Measurements from ENCODE around the gene MAGI2.
A peak's percentile ranks its signal among the peaks of the same experiment; 100 is the strongest.

The MAGI2 gene

GRCh38 chr7:78616539-78616938 is 836.9 kb downstream of the MAGI2 start:
- no peaks in the 10 kb centered on the region for H3K9me3 ChIP-seq (ENCODE audit: insufficient read depth, low read length, severe bottlenecking)
- no peak overlapping the region for H3K4me2 ChIP-seq (ENCODE audit: insufficient read depth, low read length)
- DNase-seq (no peak), ATAC-seq (ENCODE audit: insufficient read depth, low read depth) (no peak)
- H3K9ac ChIP-seq (ENCODE audit: low read depth, low read length): no peak overlapping the region
- no peaks in the 10 kb centered on the region for H3K4me1 ChIP-seq (ENCODE audit: insufficient read depth, low read length)
- H3K27me3 ChIP-seq (ENCODE audit: insufficient read depth, low read length, poor library complexity): no peaks in the 10 kb centered on the region
- no peaks in the 10 kb centered on the region for H3K79me2 ChIP-seq (ENCODE audit: insufficient read depth, low read length)
- TF ChIP-seq EZH2 (IDR thresholded peaks at IDR 0.05; ENCODE audit: borderline replicate concordance, low read depth, low read length, severe bottlenecking) (no peak), CTCF (IDR thresholded peaks at IDR 0.05; ENCODE audit: borderline replicate concordance, extremely low read depth, low read length, poor library complexity, severe bottlenecking) (no peak)
- H4K20me1 ChIP-seq (ENCODE audit: insufficient read depth, low read length): no peaks in the 10 kb centered on the region
- no peak overlapping the region for H3K4me3 ChIP-seq (ENCODE audit: low read depth in 1 of 2, low read length in 2 of 2)
- H2AFZ ChIP-seq (ENCODE audit: low read depth, low read length): no peak overlapping the region
- H3K36me3 ChIP-seq (ENCODE audit: insufficient read depth, low read length): no peaks in the 10 kb centered on the region
- H3K27ac ChIP-seq (ENCODE audit: low read length): no peak overlapping the region

GRCh38 chr7:78609281-78609680 is 844.2 kb downstream of the MAGI2 start:
- DNase-seq (no peak), ATAC-seq (ENCODE audit: insufficient read depth, low read depth) (no peak)
- TF ChIP-seq CTCF (IDR thresholded peaks at IDR 0.05; ENCODE audit: borderline replicate concordance, extremely low read depth, low read length, poor library complexity, severe bottlenecking) (no peak), EZH2 (IDR thresholded peaks at IDR 0.05; ENCODE audit: borderline replicate concordance, low read depth, low read length, severe bottlenecking) (no peak)
- H3K4me1 ChIP-seq (ENCODE audit: insufficient read depth, low read length): no peaks in the 10 kb centered on the region
- no peaks in the 10 kb centered on the region for H3K79me2 ChIP-seq (ENCODE audit: insufficient read depth, low read length)
- H3K36me3 ChIP-seq (ENCODE audit: insufficient read depth, low read length): no peaks in the 10 kb centered on the region
- H2AFZ ChIP-seq (ENCODE audit: low read depth, low read length): no peak overlapping the region
- H3K27me3 ChIP-seq (ENCODE audit: insufficient read depth, low read length, poor library complexity): no peaks in the 10 kb centered on the region
- H4K20me1 ChIP-seq (ENCODE audit: insufficient read depth, low read length): no peaks in the 10 kb centered on the region
- H3K4me3 ChIP-seq (ENCODE audit: low read depth in 1 of 2, low read length in 2 of 2): no peak overlapping the region
- H3K9ac ChIP-seq (ENCODE audit: low read depth, low read length): no peak overlapping the region
- H3K27ac ChIP-seq (ENCODE audit: low read length): no peak overlapping the region
- no peak overlapping the region for H3K4me2 ChIP-seq (ENCODE audit: insufficient read depth, low read length)
- no peaks in the 10 kb centered on the region for H3K9me3 ChIP-seq (ENCODE audit: insufficient read depth, low read length, severe bottlenecking)

GRCh38 chr7:78607099-78607498 is 846.4 kb downstream of the MAGI2 start:
- Histone ChIP-seq H3K79me2 (ENCODE audit: insufficient read depth, low read length) (no peaks in the 10 kb centered on the region), H3K4me2 (ENCODE audit: insufficient read depth, low read length) (no peak overlapping the region), H3K4me1 (ENCODE audit: insufficient read depth, low read length) (no peaks in the 10 kb centered on the region), H3K36me3 (ENCODE audit: insufficient read depth, low read length) (no peaks in the 10 kb centered on the region), H2AFZ (ENCODE audit: low read depth, low read length) (no peak overlapping the region), H4K20me1 (ENCODE audit: insufficient read depth, low read length) (no peaks in the 10 kb centered on the region), H3K27me3 (ENCODE audit: insufficient read depth, low read length, poor library complexity) (no peaks in the 10 kb centered on the region), H3K9ac (ENCODE audit: low read depth, low read length) (no peak overlapping the region), H3K27ac (ENCODE audit: low read length) (no peak overlapping the region), H3K9me3 (ENCODE audit: insufficient read depth, low read length, severe bottlenecking) (no peaks in the 10 kb centered on the region), H3K4me3 (ENCODE audit: low read depth in 1 of 2, low read length in 2 of 2) (no peak overlapping the region)
- TF ChIP-seq EZH2 (IDR thresholded peaks at IDR 0.05; ENCODE audit: borderline replicate concordance, low read depth, low read length, severe bottlenecking) (no peak), CTCF (IDR thresholded peaks at IDR 0.05; ENCODE audit: borderline replicate concordance, extremely low read depth, low read length, poor library complexity, severe bottlenecking) (peak; percentile 26)
- ATAC-seq (ENCODE audit: insufficient read depth, low read depth) (no peak), DNase-seq (no peak)

- no peak for DNase-seq
- Histone ChIP-seq H2AFZ (ENCODE audit: low read depth, low read length) (no peak overlapping the region), H3K27ac (ENCODE audit: low read length) (no peak overlapping the region), H3K9me3 (ENCODE audit: insufficient read depth, low read length, severe bottlenecking) (no peaks in the 10 kb centered on the region), H3K4me3 (ENCODE audit: low read depth in 1 of 2, low read length in 2 of 2) (no peak overlapping the region), H3K36me3 (ENCODE audit: insufficient read depth, low read length) (no peaks in the 10 kb centered on the region), H3K9ac (ENCODE audit: low read depth, low read length) (no peak overlapping the region), H4K20me1 (ENCODE audit: insufficient read depth, low read length) (no peaks in the 10 kb centered on the region), H3K4me1 (ENCODE audit: insufficient read depth, low read length) (no peaks in the 10 kb centered on the region), H3K27me3 (ENCODE audit: insufficient read depth, low read length, poor library complexity) (no peaks in the 10 kb centered on the region), H3K79me2 (ENCODE audit: insufficient read depth, low read length) (no peaks in the 10 kb centered on the region), H3K4me2 (ENCODE audit: insufficient read depth, low read length) (no peak overlapping the region)
- no peak for ATAC-seq (ENCODE audit: insufficient read depth, low read depth)
- TF ChIP-seq EZH2 (IDR thresholded peaks at IDR 0.05; ENCODE audit: borderline replicate concordance, low read depth, low read length, severe bottlenecking): no peak
- TF ChIP-seq CTCF (IDR thresholded peaks at IDR 0.05; ENCODE audit: borderline replicate concordance, extremely low read depth, low read length, poor library complexity, severe bottlenecking): no peak
These were observed 848.3 kb downstream of the MAGI2 start for GRCh38 chr7:78605119-78605518.

Data from DND-41 (cell line).